Brain microvascular endothelial cell (primary cell): ENCODE data around the gene UBE2J2.

ENCODE experiments used
- DNase-seq: peaks from one replicate; pipeline ENCODE4 v3.0.0-alpha.2; 2020
- H3K27ac ChIP-seq: fragments of 250-450 bp; sonication (Bioruptor Pico); 2 replicates; pipeline ENCODE4 v1.5.1; 2020; ENCODE audit warnings: mild to moderate bottlenecking, moderate library complexity
- H3K27me3 ChIP-seq: fragments of 250-450 bp; sonication (Bioruptor Pico); replicated peaks from 2 replicates; pipeline ENCODE4 v1.5.1; 2020; ENCODE audit warnings: mild to moderate bottlenecking
- H3K36me3 ChIP-seq: fragments of 250-450 bp; sonication (Bioruptor Pico); replicated peaks from 2 replicates; pipeline ENCODE4 v1.5.1; 2020; ENCODE audit warnings: mild to moderate bottlenecking
- H3K4me3 ChIP-seq: 2 replicates; pipeline ENCODE4 v1.5.1; 2011; ENCODE audit warnings: low read depth, mild to moderate bottlenecking, control low read depth, low read length, moderate library complexity
- in situ Hi-C: cut with HindIII; loops from 2 replicates; pipeline ENCODE4 v1.10.0; 2017; ENCODE audit warnings: low sequenced_read_pairs, low pct_ligation_motif_present
- TF ChIP-seq, protein P1 (sequence below): IDR thresholded peaks from 2 replicates; pipeline ENCODE4 v1.5.1; 2011; ENCODE audit warnings: low read depth, mild to moderate bottlenecking, moderate library complexity, low read length, control low read depth, inconsistent platforms; ENCODE audit errors: missing control alignments

Gene UBE2J2

GRCh38 chr1:1219341-1219740 is 54.3 kb downstream of the UBE2J2 start:
- Histone ChIP-seq H3K27me3 (no peaks in the 10 kb centered on the region), H3K4me3 (no peak overlapping the region), H3K36me3 (peaks cover 64% of the 10 kb centered on the region), H3K27ac (no peak overlapping the region)
- in situ Hi-C loops = no loop called here
- DNase-seq = no peak
- TF ChIP-seq, protein P1, sequence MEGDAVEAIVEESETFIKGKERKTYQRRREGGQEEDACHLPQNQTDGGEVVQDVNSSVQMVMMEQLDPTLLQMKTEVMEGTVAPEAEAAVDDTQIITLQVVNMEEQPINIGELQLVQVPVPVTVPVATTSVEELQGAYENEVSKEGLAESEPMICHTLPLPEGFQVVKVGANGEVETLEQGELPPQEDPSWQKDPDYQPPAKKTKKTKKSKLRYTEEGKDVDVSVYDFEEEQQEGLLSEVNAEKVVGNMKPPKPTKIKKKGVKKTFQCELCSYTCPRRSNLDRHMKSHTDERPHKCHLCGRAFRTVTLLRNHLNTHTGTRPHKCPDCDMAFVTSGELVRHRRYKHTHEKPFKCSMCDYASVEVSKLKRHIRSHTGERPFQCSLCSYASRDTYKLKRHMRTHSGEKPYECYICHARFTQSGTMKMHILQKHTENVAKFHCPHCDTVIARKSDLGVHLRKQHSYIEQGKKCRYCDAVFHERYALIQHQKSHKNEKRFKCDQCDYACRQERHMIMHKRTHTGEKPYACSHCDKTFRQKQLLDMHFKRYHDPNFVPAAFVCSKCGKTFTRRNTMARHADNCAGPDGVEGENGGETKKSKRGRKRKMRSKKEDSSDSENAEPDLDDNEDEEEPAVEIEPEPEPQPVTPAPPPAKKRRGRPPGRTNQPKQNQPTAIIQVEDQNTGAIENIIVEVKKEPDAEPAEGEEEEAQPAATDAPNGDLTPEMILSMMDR = no peak

GRCh38 chr1:1218524-1219200 is 55.0 kb downstream of the UBE2J2 start:
- in situ Hi-C loops = no loop called here

GRCh38 chr1:1217621-1218523 is 55.8 kb downstream of the UBE2J2 start:
- H3K27ac ChIP-seq = no peak overlapping the region
- DNase-seq = no peak
- TF ChIP-seq, protein P1 = no peak
- in situ Hi-C loops = no loop called here
- H3K27me3 ChIP-seq = no peaks in the 10 kb centered on the region
- peaks cover 55% of the 10 kb centered on the region for H3K36me3 ChIP-seq
- no peak overlapping the region for H3K4me3 ChIP-seq

More at GRCh38 chr1:1218524-1219200, 55.0 kb downstream of the UBE2J2 start:
- Histone ChIP-seq H3K27ac (no peak overlapping the region), H3K27me3 (no peaks in the 10 kb centered on the region), H3K36me3 (peaks cover 61% of the 10 kb centered on the region), H3K4me3 (no peak overlapping the region)
- TF ChIP-seq, protein P1 = no peak
- DNase-seq = no peak

- Histone ChIP-seq H3K36me3 (peaks cover 48% of the 10 kb centered on the region), H3K27me3 (no peaks in the 10 kb centered on the region), H3K4me3 (no peak overlapping the region), H3K27ac (no peak overlapping the region)
- in situ Hi-C loops = no loop called here
- no peak for DNase-seq
- TF ChIP-seq, protein P1 = no peak
These were observed 56.7 kb downstream of the UBE2J2 start for GRCh38 chr1:1216770-1217620.

- Histone ChIP-seq H3K27me3 (no peaks in the 10 kb centered on the region), H3K27ac (no peak overlapping the region), H3K36me3 (peaks cover 40% of the 10 kb centered on the region), H3K4me3 (no peak overlapping the region)
- no peak for DNase-seq
- in situ Hi-C loops = no loop called here
- TF ChIP-seq, protein P1 = no peak
These were observed 57.6 kb downstream of the UBE2J2 start for GRCh38 chr1:1215881-1216605.
